LNCaP clone FGC (cell line): Measurements from ENCODE around the gene MRPS12.
A peak's percentile ranks its signal among the peaks of the same experiment; 100 is the strongest.

Experiments used
- DNase-seq: peaks from one replicate; pipeline ENCODE4 v3.0.0-alpha.2; 2011; ENCODE audit warnings: low read depth
- H3K4me3 ChIP-seq: 2 replicates; pipeline ENCODE4 v1.5.1; 2011; ENCODE audit warnings: mild to moderate bottlenecking, low read depth, low read length, control low read depth
- TF ChIP-seq, protein P1 (sequence below): IDR thresholded peaks from 2 replicates; pipeline ENCODE4 v1.5.1; 2012; ENCODE audit warnings: mild to moderate bottlenecking; ENCODE audit not compliant: control insufficient read depth, insufficient read depth; ENCODE audit errors: extremely low read depth

Gene MRPS12

DNA sequence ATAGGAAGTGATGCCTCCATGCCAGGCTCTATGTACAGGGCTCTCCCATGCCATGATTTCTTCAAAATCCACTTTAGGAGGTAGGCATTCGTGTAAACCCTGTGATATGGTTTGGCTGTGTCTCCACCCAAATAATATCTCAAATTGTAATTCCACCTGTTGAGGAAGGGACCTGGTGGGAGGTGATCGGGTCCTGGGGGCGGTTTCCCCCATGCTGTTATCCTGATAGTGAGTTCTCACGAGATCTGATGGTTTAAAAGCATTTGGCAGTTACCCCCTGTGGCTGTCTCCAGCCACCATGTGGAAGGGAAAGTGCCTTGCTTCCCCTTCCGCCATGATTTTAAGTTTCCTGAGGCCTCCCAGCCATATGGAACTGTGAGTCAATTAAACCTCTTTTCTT is 8.3 kb upstream of the MRPS12 start:
- no peak overlapping the region for H3K4me3 ChIP-seq
- no peak for DNase-seq
- TF ChIP-seq, protein P1, sequence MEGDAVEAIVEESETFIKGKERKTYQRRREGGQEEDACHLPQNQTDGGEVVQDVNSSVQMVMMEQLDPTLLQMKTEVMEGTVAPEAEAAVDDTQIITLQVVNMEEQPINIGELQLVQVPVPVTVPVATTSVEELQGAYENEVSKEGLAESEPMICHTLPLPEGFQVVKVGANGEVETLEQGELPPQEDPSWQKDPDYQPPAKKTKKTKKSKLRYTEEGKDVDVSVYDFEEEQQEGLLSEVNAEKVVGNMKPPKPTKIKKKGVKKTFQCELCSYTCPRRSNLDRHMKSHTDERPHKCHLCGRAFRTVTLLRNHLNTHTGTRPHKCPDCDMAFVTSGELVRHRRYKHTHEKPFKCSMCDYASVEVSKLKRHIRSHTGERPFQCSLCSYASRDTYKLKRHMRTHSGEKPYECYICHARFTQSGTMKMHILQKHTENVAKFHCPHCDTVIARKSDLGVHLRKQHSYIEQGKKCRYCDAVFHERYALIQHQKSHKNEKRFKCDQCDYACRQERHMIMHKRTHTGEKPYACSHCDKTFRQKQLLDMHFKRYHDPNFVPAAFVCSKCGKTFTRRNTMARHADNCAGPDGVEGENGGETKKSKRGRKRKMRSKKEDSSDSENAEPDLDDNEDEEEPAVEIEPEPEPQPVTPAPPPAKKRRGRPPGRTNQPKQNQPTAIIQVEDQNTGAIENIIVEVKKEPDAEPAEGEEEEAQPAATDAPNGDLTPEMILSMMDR = no peak

GRCh38 chr19:38924388-38924787 is 6.4 kb upstream of the MRPS12 start:
- no peak for DNase-seq
- H3K4me3 ChIP-seq = no peak overlapping the region
- TF ChIP-seq, protein P1 = no peak

DNA sequence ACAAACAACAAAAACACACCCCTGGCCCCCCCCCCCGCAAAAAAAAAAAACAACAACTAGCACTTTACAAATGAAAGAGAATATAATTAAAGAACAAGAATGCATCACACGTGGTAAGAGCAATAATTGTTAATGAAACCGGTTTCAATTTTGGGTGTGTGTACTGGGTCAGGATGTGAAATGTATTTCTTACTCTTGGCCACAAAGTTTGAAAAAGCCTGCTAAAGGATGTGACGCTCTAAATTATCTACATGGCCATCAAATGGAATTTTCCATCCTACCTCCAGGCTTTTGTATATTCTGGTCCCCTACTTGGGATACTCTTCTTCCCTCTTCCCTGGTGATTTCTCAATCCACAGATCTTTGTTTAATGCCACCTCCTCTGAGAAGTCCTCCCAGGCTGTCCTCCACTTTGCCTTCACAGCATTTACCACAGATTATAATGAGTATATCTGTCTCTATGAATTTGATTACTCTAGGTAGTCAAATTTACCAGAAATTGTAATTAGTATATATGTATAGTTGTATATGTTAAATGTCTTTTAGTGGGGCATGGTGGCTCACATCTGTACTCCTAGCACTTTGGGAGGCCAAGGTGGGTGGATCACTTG is 2.2 kb upstream of the MRPS12 start:
- H3K4me3 ChIP-seq = no peak overlapping the region
- TF ChIP-seq, protein P1 = no peak
- no peak for DNase-seq

DNA sequence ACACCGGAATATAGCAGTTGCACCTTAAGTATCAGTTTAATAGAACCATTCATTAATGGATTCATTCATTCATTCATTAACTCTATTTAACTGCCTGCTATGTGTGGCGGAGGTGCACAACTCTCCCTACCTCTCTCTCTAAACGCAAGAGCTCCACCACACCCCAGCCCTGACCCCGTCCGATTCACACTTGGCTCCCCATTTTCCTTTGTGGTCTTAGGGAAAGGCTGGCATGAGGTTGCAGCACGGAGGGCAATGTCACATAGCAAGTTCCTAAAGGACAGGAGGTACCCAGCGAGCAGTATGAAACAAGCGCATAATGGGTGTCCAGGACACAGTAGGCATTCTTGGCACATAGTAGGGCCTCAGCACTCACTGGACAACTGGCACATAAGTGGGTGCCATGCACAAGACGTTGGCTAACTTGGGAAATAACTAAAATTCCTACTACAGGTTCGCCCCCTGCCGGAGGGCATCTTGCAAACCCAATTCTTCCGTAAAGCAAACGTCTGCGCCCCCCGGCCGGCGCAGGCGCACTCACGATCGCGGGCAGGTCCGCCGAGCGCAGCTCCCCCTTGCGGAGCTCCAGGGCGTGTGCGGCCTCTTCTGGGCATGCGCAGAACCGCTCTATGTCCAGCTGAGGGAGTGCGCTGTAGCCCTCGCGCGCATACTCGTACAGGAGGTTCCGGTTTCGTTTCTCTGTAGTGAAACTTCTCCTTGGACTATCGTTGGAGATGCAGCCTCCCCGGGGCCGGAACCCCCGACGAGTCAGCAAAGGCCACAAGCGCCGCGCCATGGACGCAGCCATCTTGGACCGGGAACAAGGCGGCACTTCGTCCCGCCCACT is 592 bp upstream of the MRPS12 start, which contains the start of gene SARS2:
TSS of gene SARS2 (minus strand) at position 835 of the 847 bp plus-strand sequence. CDS start at position 808, 27 bp downstream.
- TF ChIP-seq, protein P1 = peak; percentile 90
- peak within 1 kb of the TSS; percentile 92 for H3K4me3 ChIP-seq
- peak; percentile 82 for DNase-seq

DNA sequence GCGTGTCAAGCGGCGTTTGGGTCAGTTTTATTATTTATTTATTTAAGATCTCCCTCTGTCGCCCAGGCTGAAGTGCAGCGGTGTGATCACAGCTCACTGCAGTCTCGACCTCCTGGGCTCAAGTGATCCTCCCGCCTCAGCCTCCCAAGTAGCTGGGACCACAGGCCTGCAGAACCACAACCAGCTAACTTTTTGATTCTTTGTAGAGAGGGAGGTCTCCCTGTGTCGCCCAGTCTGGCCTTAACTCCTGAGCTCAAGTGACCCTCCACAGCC is 713 bp downstream of the MRPS12 start:
- H3K4me3 ChIP-seq = peak overlapping the region; percentile 92
- no peak for DNase-seq
- TF ChIP-seq, protein P1 = no peak

GRCh38 chr19:38932425-38933179 is 1.9 kb downstream of the MRPS12 start:
- TF ChIP-seq, protein P1 = peak; percentile 35; the same call in 1 of the 2 replicates
- H3K4me3 ChIP-seq = peak overlapping the region; percentile 92; the same call in 1 of the 2 replicates
- no peak for DNase-seq
